Gastrocnemius medialis (tissue), 4 donors: ENCODE data around the gene SPCS2.

Source experiments
- CTCF ChIP-seq, 5 experiments: fragments of 450-650 bp in 3 of 5; fragments of 200-600 bp in 2 of 5; sonication (generic) in 2 of 5; IDR thresholded peaks in 4 of 5; conservative IDR thresholded peaks in 1 of 5; 1 replicate in 4 of 5; 2 replicates in 1 of 5; pipeline ENCODE4 v1.5.1; 2016 to 2019; ENCODE audit warnings: antibody characterized with exemption in 5 of 5, mild to moderate bottlenecking in 3 of 5, moderate library complexity in 3 of 5
- POLR2A ChIP-seq, 2 donors: fragments of 450-650 bp; IDR thresholded peaks; one replicate each; pipeline ENCODE4 v1.6.1; 2017; ENCODE audit warnings: antibody characterized with exemption in 2 of 2, mild to moderate bottlenecking in 2 of 2, moderate library complexity in 2 of 2

- TF ChIP-seq CTCF (IDR thresholded peaks at IDR 0.05 in 4 of 5, conservative IDR thresholded peaks at IDR 0.05 in 1 of 5): no peak
- no peak for TF ChIP-seq POLR2A (IDR thresholded peaks at IDR 0.05)
Observed at GRCh38 chr11:74932169-74932568, 16.9 kb upstream of the SPCS2 start.
